H1 (cell line): Measurements from ENCODE around the gene ZSWIM4. TPM values are rescaled to one million over a fixed set of nuclear protein-coding genes. Genes with fewer than 3 reads are reported as not detected.

Experiments
- CTCF ChIA-PET: fragments of 300-600 bp; sonication (Branson Sonifier 250); formaldehyde crosslinking; loops from one replicate; lab custom pipeline; 2021; ENCODE audit not compliant: partially characterized antibody; lab: Charles Lee
- POLR2A ChIA-PET: fragments of 300-600 bp; sonication (Branson Sonifier 250); formaldehyde crosslinking; loops from one replicate; lab custom pipeline; 2021; ENCODE audit warnings: inconsistent platforms; ENCODE audit not compliant: partially characterized antibody; lab: Charles Lee
- DNase-seq, 2 experiments: peaks; one replicate each; pipeline versions ENCODE4 v3.0.0 to v3.0.0-alpha.2; 2010 to 2022; ENCODE audit warnings: low spot score in 2 of 2, low read depth in 1 of 2, mixed read lengths in 1 of 2
- FAIRE-seq: peaks from 2 replicates; lab custom pipeline; 2011; peaks lifted over from hg19 to GRCh38; lab: Jason Lieb, UNC
- H2AFZ ChIP-seq: 2 replicates; pipeline ENCODE4 v1.8.1; 2012; ENCODE audit warnings: low read length, inconsistent platforms
- H2AK5ac ChIP-seq: 2 replicates; pipeline ENCODE4 v1.6.1; 2013; ENCODE audit warnings: low read depth, low read length
- H2BK120ac ChIP-seq: replicated peaks from 2 replicates; pipeline ENCODE3; 2013; ENCODE audit warnings: low read depth, low read length, inconsistent platforms
- H2BK12ac ChIP-seq: 2 replicates; pipeline ENCODE4 v1.6.1; 2013; ENCODE audit warnings: low read depth, low read length
- H2BK15ac ChIP-seq: 2 replicates; pipeline ENCODE4 v1.6.1; 2013; ENCODE audit warnings: low read length
- H2BK20ac ChIP-seq: 2 replicates; pipeline ENCODE4 v1.6.1; 2013; ENCODE audit warnings: low read length
- H2BK5ac ChIP-seq: 2 replicates; pipeline ENCODE4 v1.6.1; 2013; ENCODE audit warnings: low read depth, low read length
- H3K14ac ChIP-seq: 2 replicates; pipeline ENCODE4 v1.6.1; 2013; ENCODE audit warnings: inconsistent platforms; ENCODE audit not compliant: insufficient read length
- H3K18ac ChIP-seq: 2 replicates; pipeline ENCODE4 v1.6.1; 2013; ENCODE audit warnings: low read length; ENCODE audit errors: extremely low read depth
- H3K23ac ChIP-seq: 2 replicates; pipeline ENCODE4 v1.6.1; 2013; ENCODE audit warnings: inconsistent platforms; ENCODE audit not compliant: insufficient read length
- H3K23me2 ChIP-seq: 2 replicates; pipeline ENCODE4 v1.6.1; 2013; ENCODE audit warnings: low read depth, low read length
- H3K27ac ChIP-seq: 2 replicates; pipeline ENCODE4 v1.6.1; 2011; ENCODE audit warnings: low read depth, low read length, inconsistent platforms
- H3K27me3 ChIP-seq, 4 experiments: replicated peaks in 1 of 4; 1 replicate in 1 of 4; 2 replicates in 3 of 4; pipeline versions ENCODE4 v1.6.1 to v1.8.1; 2011 to 2013; ENCODE audit warnings: low read length in 3 of 4, mild to moderate bottlenecking in 3 of 4, inconsistent platforms in 2 of 4, mixed read lengths in 2 of 4, moderate library complexity in 1 of 4; ENCODE audit not compliant: control insufficient read depth in 3 of 4, insufficient read depth in 3 of 4; ENCODE audit errors: extremely low read depth in 1 of 4
- H3K36me3 ChIP-seq, 4 experiments: 2 replicates each; pipeline versions ENCODE4 v1.6.1 to v1.8.1; 2011 to 2013; ENCODE audit warnings: mild to moderate bottlenecking in 4 of 4, low read length in 3 of 4, moderate library complexity in 2 of 4, control low read depth in 1 of 4, inconsistent platforms in 1 of 4; ENCODE audit not compliant: insufficient read depth in 4 of 4, control insufficient read depth in 2 of 4
- H3K4ac ChIP-seq: replicated peaks from 2 replicates; pipeline ENCODE3; 2013; ENCODE audit warnings: low read length, low read depth, mixed read lengths, inconsistent platforms; ENCODE audit not compliant: insufficient read length
- H3K4me1 ChIP-seq, 4 experiments: replicated peaks in 1 of 4; 1 replicate in 1 of 4; 2 replicates in 3 of 4; pipeline versions ENCODE4 v1.6.1 to v1.8.1; 2011 to 2013; ENCODE audit warnings: low read length in 3 of 4, inconsistent platforms in 2 of 4, mixed read lengths in 1 of 4; ENCODE audit not compliant: insufficient read depth in 4 of 4, control insufficient read depth in 3 of 4
- H3K4me2 ChIP-seq, 2 experiments: 2 replicates each; pipeline versions ENCODE4 v1.6.1 to v1.8.1; 2011 to 2013; ENCODE audit warnings: low read depth in 2 of 2, low read length in 2 of 2, control low read depth in 1 of 2, inconsistent platforms in 1 of 2, mild to moderate bottlenecking in 1 of 2; ENCODE audit not compliant: insufficient read depth in 1 of 2
- H3K4me3 ChIP-seq, 4 experiments: fragments of 200-600, 300-600 bp in 1 of 4; sonication (generic), shearing (Covaris generic), sonication (Bioruptor Twin) in 1 of 4; 2 replicates each; pipeline versions ENCODE4 v1.5.1 to v1.8.1; 2011 to 2016; ENCODE audit warnings: low read length in 4 of 4, low read depth in 3 of 4, control low read depth in 2 of 4, inconsistent platforms in 2 of 4, mild to moderate bottlenecking in 2 of 4, mixed read lengths in 1 of 4, moderate library complexity in 1 of 4; ENCODE audit not compliant: insufficient read depth in 2 of 4; ENCODE audit errors: extremely low read depth in 1 of 4
- H3K56ac ChIP-seq: replicated peaks from 2 replicates; pipeline ENCODE3; 2013; ENCODE audit warnings: low read depth, mild to moderate bottlenecking, mixed read lengths, low read length, inconsistent platforms; ENCODE audit not compliant: insufficient read length
- H3K79me1 ChIP-seq: 2 replicates; pipeline ENCODE4 v1.6.1; 2013; ENCODE audit warnings: low read depth, low read length, control low read depth
- H3K79me2 ChIP-seq, 2 experiments: 2 replicates each; pipeline versions ENCODE4 v1.6.1 to v1.8.1; 2012 to 2013; ENCODE audit warnings: low read length in 2 of 2, mild to moderate bottlenecking in 2 of 2, inconsistent platforms in 1 of 2; ENCODE audit not compliant: insufficient read depth in 2 of 2, control insufficient read depth in 1 of 2
- H3K9ac ChIP-seq, 4 experiments: replicated peaks in 1 of 4; 1 replicate in 1 of 4; 2 replicates in 3 of 4; pipeline versions ENCODE4 v1.6.1 to v1.8.1; 2011 to 2013; ENCODE audit warnings: low read depth in 3 of 4, low read length in 3 of 4, control low read depth in 2 of 4, mild to moderate bottlenecking in 2 of 4, moderate library complexity in 2 of 4, inconsistent platforms in 1 of 4; ENCODE audit errors: extremely low read depth in 1 of 4
- H3K9me3 ChIP-seq, 2 experiments: 2 replicates each; pipeline versions ENCODE4 v1.6.1 to v1.8.1; 2012 to 2013; ENCODE audit warnings: mild to moderate bottlenecking in 2 of 2, moderate library complexity in 2 of 2, control low read depth in 1 of 2, inconsistent platforms in 1 of 2, low read depth in 1 of 2, low read length in 1 of 2, mixed read lengths in 1 of 2; ENCODE audit not compliant: insufficient read depth in 2 of 2
- H4K20me1 ChIP-seq, 2 experiments: replicated peaks in 1 of 2; 2 replicates each; pipeline versions ENCODE3 to v1.8.1; 2011 to 2013; ENCODE audit warnings: inconsistent platforms in 2 of 2, low read length in 2 of 2, mild to moderate bottlenecking in 1 of 2; ENCODE audit not compliant: insufficient read depth in 2 of 2, control insufficient read depth in 1 of 2
- H4K5ac ChIP-seq: 2 replicates; pipeline ENCODE4 v1.6.1; 2013; ENCODE audit warnings: low read length, low read depth, mixed read lengths, inconsistent platforms; ENCODE audit not compliant: insufficient read length
- H4K8ac ChIP-seq: 2 replicates; pipeline ENCODE4 v1.8.0; 2013; ENCODE audit warnings: mild to moderate bottlenecking, moderate library complexity, low read length, inconsistent platforms; ENCODE audit not compliant: insufficient read depth; ENCODE audit errors: extremely low read depth
- H4K91ac ChIP-seq: replicated peaks from 2 replicates; pipeline ENCODE3; 2013; ENCODE audit warnings: low read length, mixed read lengths, inconsistent platforms; ENCODE audit not compliant: insufficient read length
- ATF2 ChIP-seq: IDR thresholded peaks from 2 replicates; pipeline ENCODE4 v1.6.1; 2012; ENCODE audit warnings: low read length, inconsistent platforms
- BCL11A ChIP-seq, 2 experiments: IDR thresholded peaks; one replicate each; pipeline ENCODE4 v1.6.1; 2011; ENCODE audit warnings: low read depth in 2 of 2, low read length in 2 of 2, mild to moderate bottlenecking in 2 of 2
- BRCA1 ChIP-seq: IDR thresholded peaks from 2 replicates; pipeline ENCODE4 v1.6.1; 2012; ENCODE audit warnings: low read depth, low read length, improper control_type of control experiment
- CBX5 ChIP-seq: fragments of 300-800, 300-1000 bp; sonication (generic); IDR thresholded peaks from 2 replicates; pipeline ENCODE4 v1.7.1; 2016; ENCODE audit warnings: antibody characterized with exemption, low read length, low read depth
- CHD1 ChIP-seq: IDR thresholded peaks from 2 replicates; pipeline ENCODE4 v1.6.1; 2012; ENCODE audit warnings: low read depth, low read length, improper control_type of control experiment
- E2F6 ChIP-seq: IDR thresholded peaks from 2 replicates; pipeline ENCODE4 v1.6.1; 2012; ENCODE audit warnings: inconsistent platforms
- RFX5 ChIP-seq: IDR thresholded peaks from 2 replicates; pipeline ENCODE4 v1.6.1; 2011; ENCODE audit warnings: low read depth, low read length, improper control_type of control experiment, borderline replicate concordance
- SIN3A ChIP-seq, 2 experiments: IDR thresholded peaks in 1 of 2; conservative IDR thresholded peaks in 1 of 2; 2 replicates each; pipeline ENCODE4 v1.6.1; 2011 to 2012; ENCODE audit warnings: low read length in 2 of 2, improper control_type of control experiment in 1 of 2, low read depth in 1 of 2, mild to moderate bottlenecking in 1 of 2
- SUZ12 ChIP-seq: fragments of 200-600 bp; sonication (generic); IDR thresholded peaks from 2 replicates; pipeline ENCODE4 v1.6.1; 2012; ENCODE audit warnings: mild to moderate bottlenecking, inconsistent platforms, low read length, moderate library complexity, mixed read lengths
- WGBS, 2 experiments: shearing (Covaris generic) in 1 of 2; methylation state at CpG; one replicate each; pipeline versions ENCODE4 v1.1.6 to v1.1.7; 2013 to 2015; ENCODE audit warnings: low lambda C conversion rate in 2 of 2, mixed read lengths in 2 of 2, inconsistent platforms in 1 of 2, low coverage in 1 of 2, missing lambda C conversion rate in 1 of 2; ENCODE audit not compliant: insufficient replicate concordance in 2 of 2, insufficient coverage in 1 of 2, insufficient read length in 1 of 2; ENCODE audit errors: extremely low coverage in 1 of 2, missing lambda C conversion rate in 1 of 2; 5-methylcytosine and 5-hydroxymethylcytosine counted together
- polyA plus RNA-seq, 7 experiments: library from polyadenylated mRNA; depleted of rRNA in 3 of 7; stranded (reverse) in 5 of 7; unstranded in 2 of 7; fragments of >200 nt in 5 of 7; fragments of 200-250 nt in 2 of 7; gene quantifications; 1 replicate in 5 of 7; 2 replicates in 1 of 7; 4 replicates in 1 of 7; pipeline versions ENCODE4 v1.2.1 to v1.2.3, GENCODE V29; 2011 to 2013; ENCODE audit warnings: missing spikeins in 2 of 7, mixed read lengths in 2 of 7
- total RNA-seq: library from RNA; stranded (reverse); fragmentation: NEBNext Ultra II Directional; extraction: Animal tissue kit (Norgen Biotek cat#: 25700); gene quantifications from 2 replicates; pipeline ENCODE4 v1.2.1, GENCODE V29; 2021

The ZSWIM4 gene
- total and polyA plus RNA-seq, 2 of the 8 experiments (the other 6 are each of a cell fraction or from before 2014, with no cell fraction given) = 12.2 to 31.1 TPM

- no peak for FAIRE-seq
- Histone ChIP-seq H4K20me1 (no peaks in the 10 kb centered on the region), H2BK120ac (no peak overlapping the region)
- no peak for TF ChIP-seq BCL11A (IDR thresholded peaks at IDR 0.05; ENCODE audit: low read depth in 2 of 2, low read length in 2 of 2)
- TF ChIP-seq SUZ12 = no peak
- no peak for TF ChIP-seq ATF2
- no peak for TF ChIP-seq E2F6
- no peak for TF ChIP-seq RFX5
- TF ChIP-seq CHD1 = no peak
- TF ChIP-seq BRCA1 = no peak
- TF ChIP-seq SIN3A (conservative IDR thresholded peaks at IDR 0.05 in 1 of 2, IDR thresholded peaks at IDR 0.05 in 1 of 2; ENCODE audit: low read depth in 1 of 2, low read length in 2 of 2) = no peak
- no peak for TF ChIP-seq CBX5
Observed at GRCh38 chr19:13830741-13831536, 35.7 kb downstream of the ZSWIM4 start.

More at GRCh38 chr19:13830741-13831536, 35.7 kb downstream of the ZSWIM4 start:
- Histone ChIP-seq H3K4me1 (peaks cover 0 to 5% (median 1%) of the 10 kb centered on the region in 4 experiments; a peak in 4 of 7 replicates), H2AK5ac (no peak overlapping the region), H2BK12ac (no peak overlapping the region), H3K4me3 (no peak overlapping the region), H3K79me1 (no peaks in the 10 kb centered on the region), H3K9ac (no peak overlapping the region), H3K23ac (no peak overlapping the region), H2BK5ac (no peak overlapping the region), H2BK15ac (no peak overlapping the region), H3K79me2 (no peaks in the 10 kb centered on the region), H3K14ac (no peak overlapping the region), H4K8ac (no peak overlapping the region), H3K56ac (no peak overlapping the region), H3K18ac (no peak overlapping the region), H3K23me2 (peaks cover 7% of the 10 kb centered on the region), H3K9me3 (no peaks in the 10 kb centered on the region), H4K5ac (no peak overlapping the region), H3K36me3 (peaks cover 0 to 14% (median 13%) of the 10 kb centered on the region in 4 experiments; a peak in 5 of 8 replicates), H4K91ac (no peak overlapping the region), H2BK20ac (no peak overlapping the region), H3K4ac (no peak overlapping the region), H2AFZ (no peak overlapping the region), H3K27me3 (no peaks in the 10 kb centered on the region), H3K4me2 (no peak overlapping the region), H3K27ac (no peak overlapping the region)
- CTCF ChIA-PET = interaction anchor here (0.9 to 1.8 kb wide), 3 partner anchors 10 to 28 kb away, joined by 3 to 6 read pairs (median 3); no protein-coding TSS in a partner anchor
- WGBS, 2 experiments = 93% methylated on average over 31 of the region's 32 CpGs; no CpG with 5 or more reads in 1 of the 2 experiments
- POLR2A ChIA-PET = interaction anchor here (0.6 to 1.9 kb wide), 4 partner anchors 10 to 99 kb away, joined by 4 to 9 read pairs (median 4); no protein-coding TSS in a partner anchor
- DNase-seq = no peak
